ENCODE results near the gene HIBADH.
"Not testable (repeated sequence)": the region's sequence is repeated elsewhere in the genome, so short reads cannot be mapped to it uniquely, and the experiment has no call there.

The HIBADH gene

GRCh38 chr7:27600247-27600646, 62.4 kb downstream of the HIBADH start:
- DNase-seq (ENCODE audit: low read depth): no peak

DNA sequence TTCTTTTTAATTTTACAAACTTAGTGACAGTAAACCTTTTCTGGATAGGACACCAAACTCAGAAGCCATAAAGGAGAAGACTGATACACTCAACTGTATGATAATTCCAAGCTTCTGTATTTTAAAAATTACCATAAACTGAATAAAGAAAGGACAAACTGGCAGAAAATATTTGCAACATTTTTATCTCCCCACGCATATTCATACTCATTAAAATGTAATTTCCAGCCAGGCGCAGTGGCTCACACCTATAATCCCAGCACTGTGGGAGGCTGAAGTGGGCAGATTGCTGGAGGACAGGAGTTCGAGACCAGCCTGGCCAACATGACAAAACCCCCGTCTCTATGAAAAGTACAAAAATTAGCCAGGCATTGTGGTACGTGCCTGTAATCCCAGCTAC, 67.7 kb downstream of the HIBADH start:
- DNase-seq (ENCODE audit: low read depth): no peak

DNA sequence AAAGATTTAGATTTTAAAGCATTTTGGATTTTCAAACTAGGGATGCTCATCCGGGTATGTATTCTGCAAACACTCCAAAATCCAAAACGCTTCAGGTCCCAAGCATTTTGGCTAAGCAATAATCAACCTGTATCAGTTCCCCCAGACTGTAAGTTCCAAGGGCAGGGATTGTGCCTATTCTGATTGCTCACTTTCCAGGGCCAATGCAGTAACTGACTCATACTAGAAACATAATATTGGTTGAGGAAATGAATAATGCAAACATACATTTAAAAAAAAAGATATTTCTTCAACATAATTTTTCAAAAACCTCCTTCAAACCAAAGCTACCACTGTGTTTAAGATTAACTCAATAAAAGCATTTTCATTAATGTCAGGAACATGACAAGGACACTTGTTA, 69.5 kb downstream of the HIBADH start:
- no peak for DNase-seq (ENCODE audit: low read depth)

DNA sequence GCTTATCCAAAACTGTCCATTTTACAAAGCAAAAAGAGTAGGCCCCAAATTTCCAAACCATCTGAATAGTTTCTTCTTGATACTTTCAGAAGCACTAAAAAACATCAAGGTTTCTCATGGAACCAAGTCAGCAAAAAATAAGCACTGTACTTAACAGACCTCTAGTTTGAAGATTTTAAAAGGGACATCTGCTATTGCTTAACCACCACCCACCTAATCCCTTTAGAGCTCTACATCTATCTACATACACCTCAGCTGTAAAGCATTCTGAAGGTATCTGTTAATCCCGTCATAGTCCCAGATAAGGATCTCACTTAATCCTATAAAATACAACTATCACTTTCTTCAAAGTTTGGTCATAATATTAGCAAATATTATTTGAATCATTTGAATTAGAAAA, 72.3 kb downstream of the HIBADH start:
- no peak for DNase-seq (ENCODE audit: low read depth)

DNA sequence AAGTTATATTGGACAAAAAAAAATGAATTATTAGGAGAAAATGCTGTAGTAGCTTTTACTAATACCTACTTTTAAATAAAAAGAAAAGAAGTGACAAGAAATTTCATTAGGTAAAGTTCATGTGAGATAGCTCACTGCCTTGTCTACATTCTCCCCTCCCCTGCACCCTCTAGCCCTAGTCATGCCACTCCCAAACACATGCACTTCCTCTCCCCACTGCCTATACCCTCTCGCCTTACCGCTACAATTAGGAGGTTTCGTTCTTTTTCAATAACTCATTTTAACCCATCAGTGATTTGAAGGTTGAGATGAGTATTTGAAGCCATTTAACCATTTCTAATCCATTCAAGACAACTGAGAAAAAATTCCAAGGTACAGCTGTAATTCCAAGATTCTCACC, 75.3 kb downstream of the HIBADH start:
- no peak for DNase-seq (ENCODE audit: low read depth)

DNA sequence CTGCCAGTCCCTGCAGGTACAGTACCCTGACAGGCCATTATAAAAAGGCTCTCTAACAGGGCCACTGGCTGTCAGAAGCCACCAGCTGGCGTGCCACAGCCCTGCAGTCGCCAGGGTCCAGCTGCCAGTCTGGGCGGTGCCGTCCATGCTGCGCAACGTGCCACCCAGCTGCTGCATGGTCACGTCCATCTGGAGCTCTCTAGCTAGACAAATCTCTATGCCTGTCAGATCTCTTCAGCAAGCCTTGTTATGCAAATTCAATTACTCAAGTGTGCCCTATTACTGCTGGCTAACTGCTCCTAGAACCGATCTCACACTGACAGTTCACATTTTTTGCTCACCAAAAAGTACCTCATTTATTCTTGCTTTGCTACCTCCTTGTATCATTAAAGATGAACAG, 75.9 kb downstream of the HIBADH start:
- no peak for DNase-seq (ENCODE audit: low read depth)

- DNase-seq (ENCODE audit: low read depth): no peak
These were observed 76.8 kb downstream of the HIBADH start for GRCh38 chr7:27585781-27586447.

DNA sequence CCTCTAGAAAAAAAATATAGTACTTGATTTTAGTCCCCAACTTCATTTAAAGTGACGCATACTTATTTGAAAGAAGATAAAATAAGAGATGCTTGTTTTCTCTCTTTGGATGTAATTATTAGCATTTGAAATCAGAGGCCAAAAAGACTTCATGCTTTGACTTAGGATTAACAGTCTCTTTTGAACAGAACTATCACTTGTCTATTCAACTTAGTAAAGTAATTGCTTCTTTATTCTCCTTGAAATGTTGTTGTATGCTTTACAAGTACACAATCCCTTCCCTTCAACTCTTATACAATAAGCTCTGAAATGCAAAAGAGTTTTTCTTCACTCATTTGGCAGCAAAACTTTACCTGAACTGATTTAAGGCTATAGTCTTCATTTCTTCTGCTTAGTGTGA, 80.8 kb downstream of the HIBADH start:
- no peak for DNase-seq (ENCODE audit: low read depth)

- DNase-seq (ENCODE audit: low read depth): no peak
These were observed 81.6 kb downstream of the HIBADH start for GRCh38 chr7:27581119-27581518.

- DNase-seq (ENCODE audit: low read depth): no peak
These were observed 83.1 kb downstream of the HIBADH start for GRCh38 chr7:27579565-27579964.

GRCh38 chr7:27578169-27578568, 84.5 kb downstream of the HIBADH start:
- DNase-seq (ENCODE audit: low read depth): not testable (repeated sequence)

GRCh38 chr7:27576360-27576944, 86.2 kb downstream of the HIBADH start:
- DNase-seq (ENCODE audit: low read depth): no peak

DNA sequence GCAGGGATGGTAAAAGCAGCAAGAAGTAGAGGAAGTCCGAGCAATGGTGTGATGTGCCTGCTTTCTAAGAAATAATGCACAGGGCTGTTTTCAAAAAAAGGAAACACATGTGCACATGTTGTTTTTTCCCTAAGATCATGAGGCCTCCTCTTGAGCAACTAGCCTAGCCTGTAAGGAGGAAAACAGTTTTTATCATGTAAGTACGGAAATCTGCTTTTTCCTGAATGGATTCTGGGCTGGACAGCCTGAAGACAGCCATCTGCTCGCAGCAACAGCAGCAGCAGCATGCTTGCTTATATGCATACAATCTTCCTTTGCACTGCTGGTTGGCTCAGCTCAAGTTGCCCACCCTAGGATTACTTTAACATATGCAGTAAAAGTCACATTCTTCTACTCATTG, 87.1 kb downstream of the HIBADH start:
- no peak for DNase-seq (ENCODE audit: low read depth)

DNA sequence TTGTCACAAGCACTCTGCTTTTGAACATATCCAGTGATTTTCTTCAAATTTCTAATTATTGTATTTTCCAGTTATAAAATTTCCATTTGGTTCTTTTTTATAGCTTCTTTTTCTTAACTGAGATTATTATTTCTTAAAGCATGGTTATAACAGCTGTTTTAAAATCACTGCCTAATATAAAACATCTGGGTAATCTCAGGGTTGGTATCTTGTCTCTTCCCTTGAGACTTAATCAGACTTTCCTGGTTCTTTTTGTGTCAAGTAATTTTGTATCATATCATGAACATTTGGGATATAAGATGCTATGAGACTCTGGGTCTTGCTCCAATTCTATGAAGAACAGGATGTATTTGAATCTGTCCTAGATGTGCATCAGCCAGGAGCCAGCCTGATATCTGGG, 93.6 kb downstream of the HIBADH start:
- no peak for DNase-seq (ENCODE audit: low read depth)

GRCh38 chr7:27567266-27567665, 95.4 kb downstream of the HIBADH start:
- no peak for DNase-seq (ENCODE audit: low read depth)

DNA sequence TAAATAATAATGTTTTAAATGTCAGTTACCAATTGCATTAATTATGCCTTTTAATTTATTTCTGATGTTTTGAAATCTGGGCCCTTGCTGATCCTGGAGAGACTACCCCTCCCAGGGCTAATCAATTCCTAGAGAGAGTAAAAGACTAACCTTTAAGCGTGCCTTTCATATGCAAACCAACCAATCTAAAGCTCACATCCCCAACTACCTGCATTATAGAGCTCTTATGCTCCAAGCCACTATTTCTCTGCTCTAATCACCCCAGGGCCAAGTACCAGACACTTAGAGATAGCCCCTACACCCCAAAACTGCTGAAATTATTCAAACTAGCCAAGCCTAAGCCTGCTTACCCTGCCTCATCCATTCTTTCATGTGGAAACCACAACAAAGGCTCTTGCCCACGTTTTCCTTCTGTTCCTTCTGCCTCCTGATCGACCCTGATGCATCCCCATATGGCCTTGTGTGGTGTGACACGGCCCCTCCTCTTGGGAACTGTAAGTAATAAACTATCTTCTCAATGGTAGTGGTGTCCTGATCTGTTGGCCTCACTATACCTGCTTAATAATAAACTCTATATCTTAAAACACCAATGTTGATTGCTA, 97.7 kb downstream of the HIBADH start:
- no peak for DNase-seq (ENCODE audit: low read depth)

GRCh38 chr7:27560706-27561235, 101.9 kb downstream of the HIBADH start:
- peak; percentile 56 for DNase-seq (ENCODE audit: low read depth)

GRCh38 chr7:27555670-27556069, 107.0 kb downstream of the HIBADH start:
- DNase-seq (ENCODE audit: low read depth): no peak

GRCh38 chr7:27554826-27555225, 107.9 kb downstream of the HIBADH start:
- DNase-seq (ENCODE audit: low read depth): no peak

DNA sequence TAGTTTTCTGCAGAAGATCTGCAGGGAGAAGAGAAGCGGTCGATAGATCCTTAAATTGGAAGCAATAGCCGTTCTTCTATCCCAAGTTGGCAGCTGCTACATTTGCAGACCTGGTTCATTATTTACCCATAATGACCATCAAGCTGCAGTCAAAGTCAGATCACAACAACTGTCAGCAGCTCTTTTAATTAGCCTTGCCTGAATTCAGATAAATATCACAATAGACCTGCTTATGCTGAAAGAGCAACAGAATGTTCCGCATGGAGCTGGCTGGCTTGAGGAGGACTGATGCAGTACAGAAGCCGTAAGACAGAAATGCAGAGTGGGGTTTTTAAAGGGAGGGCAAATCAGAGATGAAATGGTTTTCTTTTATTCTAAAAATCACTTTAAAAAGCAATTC, 109.4 kb downstream of the HIBADH start:
- DNase-seq (ENCODE audit: low read depth): no peak

DNA sequence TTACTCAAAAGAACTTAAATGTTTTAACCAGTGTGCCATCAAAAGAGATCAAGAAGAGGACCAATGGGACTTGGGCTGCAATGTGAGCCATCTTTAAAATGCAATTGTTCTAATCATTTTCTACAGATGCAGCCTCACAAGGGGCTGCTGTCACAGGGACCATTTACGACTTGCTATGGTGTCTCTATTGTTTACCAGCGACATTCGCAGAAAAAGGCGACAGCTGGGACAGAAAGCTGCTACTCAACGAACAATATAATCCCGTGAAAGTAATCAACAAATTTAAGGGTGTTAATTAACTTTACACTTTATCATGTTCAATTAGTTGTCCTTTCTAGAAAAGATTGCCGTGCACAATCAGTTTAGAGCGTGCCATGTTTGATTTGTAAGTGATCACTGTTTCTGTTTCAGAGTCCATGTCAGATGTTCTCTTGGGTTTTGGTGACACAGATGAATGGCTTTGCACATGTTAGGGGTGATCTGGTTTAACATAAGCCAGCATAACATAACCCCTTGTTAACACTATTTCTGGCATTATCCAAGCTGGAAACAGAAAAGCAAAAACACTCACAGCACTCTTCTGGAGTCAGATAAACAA, 110.8 kb downstream of the HIBADH start:
- DNase-seq (ENCODE audit: low read depth): no peak

DNA sequence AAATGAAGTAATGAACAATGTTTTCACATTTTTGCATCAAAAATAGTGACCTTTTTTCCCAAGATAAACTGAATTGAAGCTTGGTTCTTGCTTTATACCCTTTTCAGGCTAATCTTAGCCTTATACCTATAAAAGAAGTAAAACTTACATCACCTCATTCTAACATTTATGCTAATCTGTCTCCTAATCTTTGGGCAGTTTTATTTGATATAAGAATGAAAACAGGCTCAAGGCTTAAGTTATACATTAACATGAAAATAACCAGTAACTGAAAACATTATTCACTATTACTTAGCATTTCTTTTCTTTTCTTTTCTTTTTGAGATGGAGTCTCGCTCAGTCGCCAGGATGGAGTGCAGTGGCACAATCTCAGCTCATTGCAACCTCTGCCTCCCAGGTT, 113.1 kb downstream of the HIBADH start:
- no peak for DNase-seq (ENCODE audit: low read depth)

DNA sequence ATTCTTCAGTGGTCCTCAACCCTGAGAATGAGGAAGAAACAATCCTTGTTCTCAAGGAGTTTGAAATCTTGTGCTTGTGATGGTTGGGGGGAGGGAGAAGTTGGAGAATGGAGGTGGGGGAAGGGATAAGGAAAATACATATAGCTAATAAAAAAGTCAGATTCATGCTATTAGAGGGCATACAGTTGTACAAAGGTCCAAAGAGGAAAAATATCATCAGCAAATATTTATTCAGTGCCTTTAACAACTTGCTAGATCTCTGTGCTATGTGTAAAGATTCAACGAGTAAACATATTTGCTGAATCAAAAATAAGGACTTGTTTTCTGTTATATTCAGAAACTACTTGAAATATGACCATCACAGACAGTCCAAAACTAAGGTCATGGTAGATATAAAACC, 114.4 kb downstream of the HIBADH start:
- no peak for DNase-seq (ENCODE audit: low read depth)
